Fibroblast of the conjunctiva (primary cell): ENCODE data around the gene ADD2.
"Not testable (repeated sequence)": the region's sequence is repeated elsewhere in the genome, so short reads cannot be mapped to it uniquely, and the experiment has no call there.

Experiments used
- DNase-seq: peaks from one replicate; pipeline ENCODE4 v3.0.0-alpha.2; 2010; ENCODE audit warnings: low read depth

The ADD2 gene

GRCh38 chr2:70673041-70673647 lies 94.9 kb downstream of the ADD2 start:
- DNase-seq: no peak

GRCh38 chr2:70671092-70671675 lies 96.8 kb downstream of the ADD2 start:
- no peak for DNase-seq

GRCh38 chr2:70670626-70671025 lies 97.4 kb downstream of the ADD2 start:
- DNase-seq: no peak

GRCh38 chr2:70670202-70670601 lies 97.8 kb downstream of the ADD2 start:
- no peak for DNase-seq

GRCh38 chr2:70668911-70669310 lies 99.1 kb downstream of the ADD2 start:
- DNase-seq: no peak

- no peak for DNase-seq
Measured at GRCh38 chr2:70668432-70668831, 99.6 kb downstream of the ADD2 start.

- DNase-seq: no peak
Measured at GRCh38 chr2:70664525-70664924, 103.5 kb downstream of the ADD2 start.

- DNase-seq: no peak
Measured at GRCh38 chr2:70663411-70663810, 104.6 kb downstream of the ADD2 start.

GRCh38 chr2:70659551-70659950 lies 108.4 kb downstream of the ADD2 start:
- DNase-seq: no peak

- no peak for DNase-seq
Measured at GRCh38 chr2:70658476-70658875, 109.5 kb downstream of the ADD2 start.

GRCh38 chr2:70657246-70657645 lies 110.8 kb downstream of the ADD2 start:
- no peak for DNase-seq

GRCh38 chr2:70656421-70657010 lies 111.5 kb downstream of the ADD2 start:
- no peak for DNase-seq

GRCh38 chr2:70655786-70656185 lies 112.2 kb downstream of the ADD2 start:
- DNase-seq: no peak

GRCh38 chr2:70655211-70655610 lies 112.8 kb downstream of the ADD2 start:
- DNase-seq: not testable (repeated sequence)

GRCh38 chr2:70651727-70652126 lies 116.3 kb downstream of the ADD2 start:
- DNase-seq: no peak

GRCh38 chr2:70651014-70651413 lies 117.0 kb downstream of the ADD2 start:
- DNase-seq: no peak

GRCh38 chr2:70648961-70649360 lies 119.0 kb downstream of the ADD2 start:
- no peak for DNase-seq

GRCh38 chr2:70647873-70648481 lies 120.0 kb downstream of the ADD2 start:
- peak; percentile 30 for DNase-seq

GRCh38 chr2:70646420-70646818 lies 121.6 kb downstream of the ADD2 start:
- no peak for DNase-seq

- no peak for DNase-seq
Measured at GRCh38 chr2:70645733-70646419, 122.1 kb downstream of the ADD2 start.

- DNase-seq: no peak
Measured at GRCh38 chr2:70643715-70644114, 124.3 kb downstream of the ADD2 start.

- no peak for DNase-seq
Measured at GRCh38 chr2:70641263-70641784, 126.7 kb downstream of the ADD2 start.
